ENCODE results near the gene ARPIN. TPM values are rescaled to one million over a fixed set of nuclear protein-coding genes. Genes with fewer than 3 reads are reported as not detected.

ARPIN gene
- total RNA-seq, 1 experiment from 2014 or later = 30.4 TPM

- POLR2A ChIA-PET (ENCODE audit: unreplicated experiment) = no interaction called here
- CTCF ChIA-PET = interaction anchor here (0.6 kb wide), 2 partner anchors 8 to 12 kb away, joined by 3 to 6 read pairs; no protein-coding TSS in a partner anchor
- Histone ChIP-seq H3K27me3 (ENCODE audit: insufficient read depth, low read depth) (no peaks in the 10 kb centered on the region), H4K20me1 (ENCODE audit: insufficient read depth) (no peaks in the 10 kb centered on the region), H3K4me1 (replicated peaks; ENCODE audit: insufficient read depth) (peaks cover 28% of the 10 kb centered on the region), H3K36me3 (ENCODE audit: low read depth) (peaks cover 15% of the 10 kb centered on the region), H3K9me3 (ENCODE audit: insufficient read depth, low read depth) (no peaks in the 10 kb centered on the region), H3K4me2 (no peak overlapping the region), H3F3A (ENCODE audit: insufficient read depth, low read depth) (peaks cover 41% of the 10 kb centered on the region; the same call in 1 of the 2 replicates), H3K79me2 (ENCODE audit: low read depth) (no peaks in the 10 kb centered on the region), H3K27ac (no peak overlapping the region), H2AFZ (no peak overlapping the region), H3K4me3 (no peak overlapping the region), H3K9me2 (ENCODE audit: insufficient read depth) (no peaks in the 10 kb centered on the region)
- TF ChIP-seq CTCF (conservative IDR thresholded peaks at IDR 0.05) (no peak), EZH2 (IDR thresholded peaks at IDR 0.05; ENCODE audit: low read depth) (no peak)
- intact Hi-C loops (cut with micrococcal nuclease; ENCODE audit: unreplicated experiment) = no loop called here
- no peak for DNase-seq
- BruUV-seq (replicated peaks) = no TSS peak
Measured at GRCh38 chr15:89851673-89852341, 60.9 kb downstream of the ARPIN start.

DNA sequence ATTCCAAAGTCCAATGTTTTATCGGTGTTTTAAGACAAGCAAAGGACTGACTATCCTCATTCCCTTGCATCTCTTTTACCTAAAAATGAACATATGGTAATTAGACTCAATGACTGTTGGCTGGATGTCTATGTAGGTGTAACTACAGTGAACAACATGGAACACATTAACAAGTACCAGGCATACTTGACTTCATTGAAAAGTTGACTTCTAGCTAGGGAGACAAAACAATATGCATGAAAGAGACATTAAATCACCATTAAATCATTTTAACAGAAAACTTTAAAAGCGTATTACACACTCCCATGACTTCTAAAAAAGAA lies 63.8 kb downstream of the ARPIN start:
- Histone ChIP-seq H4K20me1 (ENCODE audit: insufficient read depth) (no peaks in the 10 kb centered on the region), H3K27ac (peak overlapping the region; percentile 42; the same call in 1 of the 2 replicates), H3F3A (ENCODE audit: insufficient read depth, low read depth) (peaks cover 57% of the 10 kb centered on the region), H3K4me2 (peak overlapping the region; percentile 6; the same call in 1 of the 2 replicates), H3K4me1 (replicated peaks; ENCODE audit: insufficient read depth) (peaks cover 56% of the 10 kb centered on the region), H3K4me3 (no peak overlapping the region), H3K79me2 (ENCODE audit: low read depth) (peaks cover 6% of the 10 kb centered on the region; the same call in 1 of the 2 replicates), H3K9me3 (ENCODE audit: insufficient read depth, low read depth) (no peaks in the 10 kb centered on the region), H2AFZ (no peak overlapping the region), H3K36me3 (ENCODE audit: low read depth) (peaks cover 15% of the 10 kb centered on the region), H3K27me3 (ENCODE audit: insufficient read depth, low read depth) (no peaks in the 10 kb centered on the region), H3K9me2 (ENCODE audit: insufficient read depth) (no peaks in the 10 kb centered on the region)
- no TSS peak for BruUV-seq (replicated peaks)
- intact Hi-C loops (cut with micrococcal nuclease; ENCODE audit: unreplicated experiment) = no loop called here
- no peak for DNase-seq
- POLR2A ChIA-PET (ENCODE audit: unreplicated experiment) = interaction anchor here (0.6 to 0.7 kb wide), 2 partner anchors 40 to 44 kb away, joined by 3 to 6 read pairs; no protein-coding TSS in a partner anchor
- CTCF ChIA-PET = no interaction called here
- TF ChIP-seq EZH2 (IDR thresholded peaks at IDR 0.05; ENCODE audit: low read depth) (no peak), CTCF (conservative IDR thresholded peaks at IDR 0.05) (no peak)

DNA sequence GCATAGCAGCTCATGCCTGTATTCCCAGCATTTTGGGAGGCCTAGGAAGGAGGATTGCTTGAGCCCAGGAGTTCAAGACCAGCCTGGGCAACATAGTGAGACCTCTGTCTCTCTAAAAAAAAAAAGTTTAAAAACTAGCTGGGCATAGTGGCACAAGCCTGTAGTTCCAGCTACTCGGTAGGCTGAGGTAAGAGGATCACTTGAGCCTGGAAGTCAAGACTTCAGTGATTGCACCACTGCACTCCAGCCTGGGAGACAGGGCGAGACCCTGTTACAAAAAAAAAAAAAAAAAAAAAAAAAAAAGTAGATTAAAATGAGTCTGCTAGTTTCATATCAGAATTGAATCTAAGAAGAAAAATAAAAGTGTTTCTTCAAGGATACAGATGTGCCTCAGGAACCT lies 65.7 kb downstream of the ARPIN start:
- Histone ChIP-seq H4K20me1 (ENCODE audit: insufficient read depth) (no peaks in the 10 kb centered on the region), H3K36me3 (ENCODE audit: low read depth) (peaks cover 15% of the 10 kb centered on the region), H3K27ac (peak overlapping the region; percentile 94), H3K9me3 (ENCODE audit: insufficient read depth, low read depth) (no peaks in the 10 kb centered on the region), H3K9me2 (ENCODE audit: insufficient read depth) (no peaks in the 10 kb centered on the region), H3F3A (ENCODE audit: insufficient read depth, low read depth) (peaks cover 57% of the 10 kb centered on the region), H2AFZ (no peak overlapping the region), H3K79me2 (ENCODE audit: low read depth) (peaks cover 7% of the 10 kb centered on the region; the same call in 1 of the 2 replicates), H3K4me2 (no peak overlapping the region), H3K4me3 (no peak overlapping the region), H3K27me3 (ENCODE audit: insufficient read depth, low read depth) (no peaks in the 10 kb centered on the region), H3K4me1 (replicated peaks; ENCODE audit: insufficient read depth) (peaks cover 56% of the 10 kb centered on the region)
- intact Hi-C loops (cut with micrococcal nuclease; ENCODE audit: unreplicated experiment) = no loop called here
- no peak for DNase-seq
- no TSS peak for BruUV-seq (replicated peaks)
- CTCF ChIA-PET = no interaction called here
- TF ChIP-seq EZH2 (IDR thresholded peaks at IDR 0.05; ENCODE audit: low read depth) (no peak), CTCF (conservative IDR thresholded peaks at IDR 0.05) (no peak)
- POLR2A ChIA-PET (ENCODE audit: unreplicated experiment) = no interaction called here
